Colonic mucosa (tissue), 4 donors: ENCODE results near the gene TSHZ2. TPM values are rescaled to one million over a fixed set of nuclear protein-coding genes. Genes with fewer than 3 reads are reported as not detected.

Experiments
- DNase-seq: peaks from one replicate; pipeline ENCODE4 v3.0.0-alpha.2; 2020
- H3K27ac ChIP-seq: fragments of 200-600 bp; one replicate; pipeline ENCODE4 v1.8.0; 2021
- H3K27me3 ChIP-seq: fragments of 200-600 bp; one replicate; pipeline ENCODE4 v1.8.0; 2021
- H3K36me3 ChIP-seq: fragments of 200-600 bp; one replicate; pipeline ENCODE4 v1.8.0; 2021
- H3K4me1 ChIP-seq: fragments of 200-600 bp; one replicate; pipeline ENCODE4 v1.8.0; 2021; ENCODE audit warnings: mild to moderate bottlenecking
- H3K4me3 ChIP-seq: fragments of 200-600 bp; one replicate; pipeline ENCODE4 v1.8.0; 2021
- H3K9ac ChIP-seq, 2 donors: one replicate each; pipeline ENCODE4 v1.7.0; 2013; ENCODE audit warnings: control low read depth in 2 of 2, low read depth in 2 of 2, low read length in 2 of 2
- H3K9me3 ChIP-seq: fragments of 200-600 bp; one replicate; pipeline ENCODE4 v1.8.0; 2021
- intact Hi-C: fragments of 100-400 bp; cut with DNase I; formaldehyde crosslinking; loops from one replicate; pipeline ENCODE4 v1.14.1; 2022
- total RNA-seq, 2 donors: library from RNA; stranded (reverse); fragmentation: NEBNext Ultra II Directional in 1 of 2; extraction: Animal tissue kit (Norgen Biotek cat#: 25700) in 1 of 2; gene quantifications; one replicate each; pipeline ENCODE4 v1.2.1, GENCODE V29; 2021
- TF ChIP-seq, protein P1 (sequence below): fragments of 200-600 bp; IDR thresholded peaks from one replicate; pipeline ENCODE4 v1.8.0; 2022; ENCODE audit warnings: antibody characterized with exemption, mild to moderate bottlenecking
- donor health status: healthy.
- donor health status: DM: no; HTN: no; CAD: no.
- donor health status: DM: no; HTN: no; CAD: no.

Gene TSHZ2
- total RNA-seq, 2 donors from 2014 or later = 2.1 to 3.1 TPM

DNA sequence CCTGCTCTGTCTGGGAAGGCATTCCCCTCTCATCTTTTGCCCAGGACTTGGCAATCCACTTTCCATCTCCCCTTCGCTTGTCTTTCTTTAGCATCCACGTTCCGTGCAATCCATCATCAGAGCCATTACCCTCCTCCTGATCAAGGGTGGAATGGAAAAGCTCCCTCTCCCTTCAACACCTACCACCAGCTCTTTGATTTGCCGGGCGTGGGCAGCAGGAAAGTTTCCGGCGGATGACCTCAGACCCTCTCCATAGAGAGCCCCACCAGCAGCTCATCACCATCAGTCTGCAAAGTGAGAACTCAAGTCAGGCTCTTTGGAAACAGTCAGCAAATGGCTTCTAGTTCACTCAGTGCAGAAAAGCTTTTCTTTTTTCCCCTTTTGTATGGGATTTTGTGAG is 76.2 kb downstream of the TSHZ2 start:
- Histone ChIP-seq H3K4me1 (no peaks in the 10 kb centered on the region), H3K36me3 (no peaks in the 10 kb centered on the region), H3K27me3 (no peaks in the 10 kb centered on the region), H3K4me3 (no peak overlapping the region), H3K27ac (no peak overlapping the region), H3K9me3 (no peaks in the 10 kb centered on the region), H3K9ac (no peak overlapping the region)
- DNase-seq = no peak
- TF ChIP-seq, protein P1, sequence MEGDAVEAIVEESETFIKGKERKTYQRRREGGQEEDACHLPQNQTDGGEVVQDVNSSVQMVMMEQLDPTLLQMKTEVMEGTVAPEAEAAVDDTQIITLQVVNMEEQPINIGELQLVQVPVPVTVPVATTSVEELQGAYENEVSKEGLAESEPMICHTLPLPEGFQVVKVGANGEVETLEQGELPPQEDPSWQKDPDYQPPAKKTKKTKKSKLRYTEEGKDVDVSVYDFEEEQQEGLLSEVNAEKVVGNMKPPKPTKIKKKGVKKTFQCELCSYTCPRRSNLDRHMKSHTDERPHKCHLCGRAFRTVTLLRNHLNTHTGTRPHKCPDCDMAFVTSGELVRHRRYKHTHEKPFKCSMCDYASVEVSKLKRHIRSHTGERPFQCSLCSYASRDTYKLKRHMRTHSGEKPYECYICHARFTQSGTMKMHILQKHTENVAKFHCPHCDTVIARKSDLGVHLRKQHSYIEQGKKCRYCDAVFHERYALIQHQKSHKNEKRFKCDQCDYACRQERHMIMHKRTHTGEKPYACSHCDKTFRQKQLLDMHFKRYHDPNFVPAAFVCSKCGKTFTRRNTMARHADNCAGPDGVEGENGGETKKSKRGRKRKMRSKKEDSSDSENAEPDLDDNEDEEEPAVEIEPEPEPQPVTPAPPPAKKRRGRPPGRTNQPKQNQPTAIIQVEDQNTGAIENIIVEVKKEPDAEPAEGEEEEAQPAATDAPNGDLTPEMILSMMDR = no peak
- intact Hi-C loops = no loop called here

DNA sequence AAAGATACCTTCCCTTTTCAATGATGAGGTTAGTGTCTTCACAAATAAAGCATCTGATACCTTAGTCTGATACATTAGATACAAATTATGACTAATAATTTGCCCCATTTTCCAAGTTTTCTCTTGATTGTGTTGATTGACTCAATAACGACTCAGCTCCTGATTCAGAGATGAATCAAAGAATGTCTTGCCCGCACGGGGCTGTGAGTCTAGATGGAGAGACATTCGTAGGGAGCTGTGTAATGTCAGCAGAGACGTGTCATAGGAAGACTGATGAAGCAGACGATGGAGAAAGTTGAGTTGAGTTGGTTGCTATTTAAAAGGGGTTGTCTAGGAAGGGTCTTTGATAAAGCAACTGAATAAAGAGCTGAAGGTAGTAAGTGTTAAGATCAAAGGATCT is 78.2 kb downstream of the TSHZ2 start:
- no peaks in the 10 kb centered on the region for H3K4me1 ChIP-seq
- no peak overlapping the region for H3K4me3 ChIP-seq
- H3K9ac ChIP-seq = no peak overlapping the region
- no peaks in the 10 kb centered on the region for H3K36me3 ChIP-seq
- TF ChIP-seq, protein P1 = no peak
- H3K27ac ChIP-seq = no peak overlapping the region
- no peaks in the 10 kb centered on the region for H3K27me3 ChIP-seq
- DNase-seq = no peak
- intact Hi-C loops = no loop called here
- no peaks in the 10 kb centered on the region for H3K9me3 ChIP-seq

DNA sequence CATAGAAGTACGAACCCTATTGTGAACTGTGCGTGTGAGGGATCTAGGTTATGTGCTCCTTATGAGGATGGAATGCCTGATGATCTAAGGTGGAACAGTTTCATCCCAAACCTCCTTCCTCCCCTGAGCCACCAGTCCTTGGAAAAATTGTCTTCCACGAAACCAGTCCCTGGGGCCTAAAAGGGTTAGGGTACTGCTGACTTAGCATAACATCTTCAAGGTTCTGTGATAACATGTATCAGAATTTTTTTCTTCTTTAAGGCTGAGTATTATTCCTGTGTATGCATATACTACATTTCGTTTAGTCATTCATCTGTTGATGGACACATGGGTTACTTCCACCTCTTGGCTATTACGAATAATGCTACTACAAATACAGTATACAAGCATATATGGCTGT is 80.2 kb downstream of the TSHZ2 start:
- no peaks in the 10 kb centered on the region for H3K4me1 ChIP-seq
- intact Hi-C loops = no loop called here
- no peaks in the 10 kb centered on the region for H3K36me3 ChIP-seq
- H3K4me3 ChIP-seq = no peak overlapping the region
- no peak for DNase-seq
- no peaks in the 10 kb centered on the region for H3K27me3 ChIP-seq
- H3K9ac ChIP-seq = no peak overlapping the region
- no peak overlapping the region for H3K27ac ChIP-seq
- TF ChIP-seq, protein P1 = no peak
- H3K9me3 ChIP-seq = no peaks in the 10 kb centered on the region

DNA sequence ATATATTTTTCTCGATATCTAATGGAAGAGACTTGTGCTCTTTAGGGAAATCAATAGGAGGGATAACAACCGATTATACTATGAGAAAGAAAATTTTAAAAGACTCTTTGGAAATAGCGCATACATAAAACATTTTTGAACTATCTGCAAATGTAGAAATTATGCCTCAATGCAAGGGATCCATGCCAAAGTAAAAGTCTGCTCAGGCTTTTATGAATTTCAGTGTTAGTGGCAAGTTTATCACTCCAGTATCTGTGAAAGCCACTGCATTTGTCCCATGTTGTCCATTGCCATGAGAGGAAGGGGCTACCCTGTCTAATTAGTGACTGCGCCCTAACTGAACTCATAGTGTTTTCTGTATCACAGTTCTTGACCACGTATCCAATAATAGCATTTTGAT is 81.4 kb downstream of the TSHZ2 start:
- no peak overlapping the region for H3K9ac ChIP-seq
- no peaks in the 10 kb centered on the region for H3K36me3 ChIP-seq
- no peak for DNase-seq
- no peaks in the 10 kb centered on the region for H3K27me3 ChIP-seq
- no peak overlapping the region for H3K27ac ChIP-seq
- TF ChIP-seq, protein P1 = no peak
- no peaks in the 10 kb centered on the region for H3K9me3 ChIP-seq
- intact Hi-C loops = no loop called here
- H3K4me3 ChIP-seq = no peak overlapping the region
- no peaks in the 10 kb centered on the region for H3K4me1 ChIP-seq

DNA sequence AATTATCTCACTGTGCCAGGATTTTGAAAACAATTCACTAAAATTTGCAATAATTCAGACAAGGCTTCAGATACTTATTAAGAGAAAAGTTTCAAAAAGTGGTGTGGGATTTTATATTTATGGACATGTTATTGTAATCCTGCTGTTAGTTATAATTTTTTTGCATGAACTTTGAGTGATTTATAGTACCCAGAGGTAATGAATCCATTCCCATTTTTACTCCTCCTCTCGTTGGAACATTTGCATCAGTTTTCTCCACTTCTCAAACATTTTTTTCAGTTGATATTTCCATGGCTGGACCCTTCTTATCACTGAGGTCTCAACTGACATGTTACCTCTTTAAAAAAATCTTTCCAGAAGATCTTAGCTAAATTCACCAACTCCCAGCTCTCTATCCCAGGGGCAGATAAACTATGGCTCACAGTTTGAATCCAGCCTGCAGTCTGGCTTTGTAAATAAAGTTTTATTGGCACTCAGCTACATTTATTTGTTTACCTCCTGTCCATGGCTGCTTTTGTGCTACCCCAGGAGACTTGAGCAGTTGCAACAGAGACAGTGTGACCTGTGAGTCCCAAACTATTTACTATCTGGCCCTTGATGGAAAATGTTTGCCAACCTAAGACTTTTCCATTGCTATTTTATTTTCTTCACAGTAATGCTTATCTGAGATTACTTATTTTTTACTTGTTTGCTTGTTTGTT is 83.4 kb downstream of the TSHZ2 start:
- no peaks in the 10 kb centered on the region for H3K36me3 ChIP-seq
- no peaks in the 10 kb centered on the region for H3K9me3 ChIP-seq
- TF ChIP-seq, protein P1 = no peak
- H3K4me1 ChIP-seq = no peaks in the 10 kb centered on the region
- H3K27ac ChIP-seq = no peak overlapping the region
- no peak overlapping the region for H3K9ac ChIP-seq
- H3K27me3 ChIP-seq = no peaks in the 10 kb centered on the region
- H3K4me3 ChIP-seq = no peak overlapping the region
- no peak for DNase-seq
- intact Hi-C loops = no loop called here
